GM23248 (cell line): ENCODE results near the gene R3HDM4. TPM values are rescaled to one million over a fixed set of nuclear protein-coding genes. Genes with fewer than 3 reads are reported as not detected.

Experiments
- DNase-seq: peaks from one replicate; pipeline ENCODE4 v3.0.0-alpha.2; 2015
- H2AFZ ChIP-seq: fragments of 200-600 bp; sonication (generic); 2 replicates; pipeline ENCODE4 v1.6.1; 2016; ENCODE audit warnings: antibody characterized with exemption
- H3F3A ChIP-seq: fragments of 200-600 bp; sonication (generic); 2 replicates; pipeline ENCODE4 v1.6.1; 2016; ENCODE audit warnings: mild to moderate bottlenecking, antibody characterized with exemption, mixed run types; ENCODE audit not compliant: insufficient read depth
- H3K27ac ChIP-seq: fragments of 200-600 bp; sonication (generic); 2 replicates; pipeline ENCODE4 v1.5.1; 2016; ENCODE audit warnings: mild to moderate bottlenecking
- H3K27me3 ChIP-seq: fragments of 200-600 bp; sonication (generic); replicated peaks from 2 replicates; pipeline ENCODE4 v1.6.1; 2016; ENCODE audit warnings: mild to moderate bottlenecking; ENCODE audit not compliant: insufficient read depth
- H3K36me3 ChIP-seq: fragments of 200-600 bp; sonication (generic); 2 replicates; pipeline ENCODE4 v1.6.1; 2016; ENCODE audit warnings: low read depth, mild to moderate bottlenecking
- H3K4me1 ChIP-seq: fragments of 200-600 bp; sonication (generic); 2 replicates; pipeline ENCODE4 v1.6.1; 2016; ENCODE audit warnings: mild to moderate bottlenecking; ENCODE audit not compliant: insufficient read depth
- H3K4me2 ChIP-seq: fragments of 200-600 bp; sonication (generic); one replicate; pipeline ENCODE4 v1.6.1; 2016; ENCODE audit warnings: mild to moderate bottlenecking; ENCODE audit not compliant: unreplicated experiment
- H3K4me3 ChIP-seq: fragments of 200-600 bp; sonication (generic); 2 replicates; pipeline ENCODE4 v1.5.1; 2016; ENCODE audit warnings: mild to moderate bottlenecking
- H3K79me2 ChIP-seq: fragments of 200-600 bp; sonication (generic); 2 replicates; pipeline ENCODE4 v1.6.1; 2016; ENCODE audit warnings: mild to moderate bottlenecking; ENCODE audit not compliant: insufficient read depth
- H3K9ac ChIP-seq: fragments of 200-600 bp; sonication (generic); 2 replicates; pipeline ENCODE4 v1.6.1; 2016; ENCODE audit warnings: mild to moderate bottlenecking
- H3K9me2 ChIP-seq: fragments of 200-600 bp; sonication (generic); 2 replicates; pipeline ENCODE4 v1.6.1; 2016; ENCODE audit warnings: mixed run types, mild to moderate bottlenecking, moderate library complexity; ENCODE audit not compliant: insufficient read depth
- H3K9me3 ChIP-seq: fragments of 200-600 bp; sonication (generic); one replicate; pipeline ENCODE4 v1.6.1; 2017; ENCODE audit warnings: low read depth
- H4K20me1 ChIP-seq: fragments of 200-600 bp; sonication (generic); 2 replicates; pipeline ENCODE4 v1.6.0; 2016; ENCODE audit not compliant: insufficient read depth
- EZH2 ChIP-seq: fragments of 200-600 bp; sonication (generic); IDR thresholded peaks from 2 replicates; pipeline ENCODE4 v1.6.1; 2018; ENCODE audit warnings: antibody characterized with exemption, mild to moderate bottlenecking; ENCODE audit not compliant: insufficient read depth, poor library complexity, severe bottlenecking
- EZH2phosphoT487 ChIP-seq: fragments of 200-600 bp; sonication (generic); IDR thresholded peaks from 2 replicates; pipeline ENCODE4 v1.6.1; 2018; ENCODE audit warnings: antibody characterized with exemption, moderate library complexity, mild to moderate bottlenecking, low read depth; ENCODE audit not compliant: insufficient read depth
- WGBS, 2 experiments: methylation state at CpG; one replicate each; pipeline ENCODE4 v1.1.6; 2015 to 2017; ENCODE audit warnings: low lambda C conversion rate in 2 of 2, low coverage in 1 of 2; ENCODE audit errors: missing lambda C conversion rate in 2 of 2; 5-methylcytosine and 5-hydroxymethylcytosine counted together
- in situ Hi-C: fragments of 300-500 bp; cut with MboI; formaldehyde crosslinking; loops from 2 replicates; pipeline ENCODE4 v1.15.0; 2020
- polyA plus RNA-seq: library from polyadenylated mRNA; unstranded; fragments of >200 nt; fragmentation: Nextera tagmentation; extraction: Ambion mirVana; gene quantifications from 2 replicates; pipeline ENCODE4 v1.2.1, GENCODE V29; 2016
- total RNA-seq: library from RNA; depleted of rRNA; stranded (reverse); fragments of >200 nt; shearing (Covaris generic); gene quantifications from 2 replicates; pipeline ENCODE4 v1.2.3, GENCODE V29; 2014

The R3HDM4 gene
- total and polyA plus RNA-seq, 2 experiments from 2014 or later, result 50.9 to 52.7 TPM

DNA sequence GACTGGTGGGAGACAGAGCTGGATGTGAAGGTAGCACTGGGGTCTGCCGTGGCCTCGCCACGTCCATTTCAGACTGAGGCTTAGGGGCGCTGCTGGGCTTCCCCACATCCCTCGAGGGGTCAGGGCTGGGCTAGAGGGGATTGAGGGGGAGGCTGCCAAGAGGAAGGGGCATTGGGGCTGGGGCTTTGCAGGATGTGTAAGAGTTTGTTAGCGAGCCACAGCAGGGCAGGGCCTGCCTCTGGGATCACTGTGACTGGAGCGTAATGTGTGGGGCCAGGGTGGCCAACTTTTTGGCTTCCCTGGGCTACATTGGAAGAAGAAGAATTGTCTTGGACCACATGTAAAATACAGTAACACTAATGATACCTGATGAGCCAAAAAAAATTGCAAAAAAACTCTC lies 26.9 kb upstream of the R3HDM4 start:
- no peaks in the 10 kb centered on the region for H3F3A ChIP-seq
- no peak for DNase-seq
- peaks cover 5% of the 10 kb centered on the region; the same call in 1 of the 2 replicates for H3K4me1 ChIP-seq
- H2AFZ ChIP-seq, result no peak overlapping the region
- in situ Hi-C loops, result no loop called here
- H3K27ac ChIP-seq, result no peak overlapping the region
- no peak overlapping the region for H3K4me2 ChIP-seq
- WGBS, 2 experiments, result 95 to 98% methylated on average over 6 to 7 of the region's 7 CpGs
- no peaks in the 10 kb centered on the region for H4K20me1 ChIP-seq
- no peak overlapping the region for H3K9ac ChIP-seq
- no peaks in the 10 kb centered on the region for H3K9me2 ChIP-seq
- no peaks in the 10 kb centered on the region; the same call in 1 of the 2 replicates for H3K36me3 ChIP-seq
- H3K9me3 ChIP-seq, result no peaks in the 10 kb centered on the region
- H3K4me3 ChIP-seq, result no peak overlapping the region
- peaks cover 100% of the 10 kb centered on the region for H3K79me2 ChIP-seq
- TF ChIP-seq EZH2, result no peak
- TF ChIP-seq EZH2phosphoT487, result no peak
- no peaks in the 10 kb centered on the region for H3K27me3 ChIP-seq

DNA sequence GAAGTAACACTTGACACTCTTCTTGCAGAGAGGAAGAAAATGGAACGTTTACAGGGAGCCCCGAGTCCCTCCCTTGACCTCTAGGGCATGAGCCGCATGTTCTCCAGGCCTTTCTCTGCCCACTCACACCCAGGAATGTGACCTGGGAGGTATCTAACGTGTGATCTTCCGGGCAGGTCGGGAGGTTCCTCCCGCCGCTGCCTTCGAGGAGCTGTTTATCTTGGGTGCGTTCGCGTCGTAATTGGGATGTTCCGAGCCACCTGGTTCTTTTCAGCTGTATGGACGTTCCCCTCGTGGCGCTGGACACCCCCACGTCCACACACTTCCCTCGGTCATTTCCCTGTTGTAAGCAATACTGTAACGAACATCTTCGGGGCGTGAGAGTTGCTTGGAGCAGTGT lies 26.4 kb upstream of the R3HDM4 start:
- no peaks in the 10 kb centered on the region for H3F3A ChIP-seq
- H3K27me3 ChIP-seq, result no peaks in the 10 kb centered on the region
- H3K79me2 ChIP-seq, result peaks cover 100% of the 10 kb centered on the region
- in situ Hi-C loops, result no loop called here
- H3K36me3 ChIP-seq, result no peaks in the 10 kb centered on the region; the same call in 1 of the 2 replicates
- WGBS, 2 experiments, result 91 to 92% methylated on average over 22 of the region's 22 CpGs
- no peak overlapping the region for H2AFZ ChIP-seq
- H3K4me3 ChIP-seq, result no peak overlapping the region
- DNase-seq, result no peak
- no peaks in the 10 kb centered on the region for H3K9me2 ChIP-seq
- H3K9ac ChIP-seq, result no peak overlapping the region
- H3K9me3 ChIP-seq, result no peaks in the 10 kb centered on the region
- H3K4me2 ChIP-seq, result no peak overlapping the region
- peaks cover 10% of the 10 kb centered on the region; the same call in 1 of the 2 replicates for H3K4me1 ChIP-seq
- TF ChIP-seq EZH2phosphoT487 (no peak), EZH2 (no peak)
- H4K20me1 ChIP-seq, result no peaks in the 10 kb centered on the region
- H3K27ac ChIP-seq, result no peak overlapping the region

DNA sequence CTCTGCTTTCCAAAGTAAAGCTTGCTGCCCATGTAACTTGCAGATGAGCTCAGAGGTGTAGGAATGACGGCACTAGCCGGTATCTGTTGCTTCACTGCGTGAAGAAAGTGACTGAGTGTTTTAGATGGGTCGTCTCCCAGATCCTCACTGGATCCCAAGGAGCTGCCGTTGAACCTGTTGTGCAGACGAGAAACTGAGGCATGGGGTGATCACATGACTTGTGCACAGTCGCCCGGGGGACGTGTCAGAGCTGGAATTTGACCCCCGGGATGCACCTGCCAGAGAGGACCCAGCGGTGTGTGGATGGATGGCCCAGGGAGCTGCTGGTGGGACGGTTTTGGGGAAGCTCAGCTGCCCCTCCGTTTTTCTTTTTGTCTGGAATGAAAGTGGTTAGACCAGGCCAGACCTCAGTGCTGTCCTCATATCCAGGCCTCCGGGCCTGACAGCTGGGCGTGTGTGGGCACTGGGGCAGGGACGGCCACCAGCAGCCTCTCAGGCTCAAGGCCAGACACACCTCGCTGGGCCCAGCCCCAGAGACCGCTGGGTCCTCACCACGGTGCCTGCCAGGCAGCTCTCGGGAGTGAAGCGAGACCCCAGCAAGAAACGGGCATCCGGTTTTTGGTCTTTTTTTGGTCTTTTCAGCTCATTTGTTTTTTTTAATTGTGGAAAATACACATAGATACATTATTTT lies 25.4 kb upstream of the R3HDM4 start:
- no peaks in the 10 kb centered on the region for H3K9me2 ChIP-seq
- 96 to 98% methylated on average over 23 of the region's 23 CpGs for WGBS, 2 experiments
- H3K27me3 ChIP-seq, result no peaks in the 10 kb centered on the region
- no peak overlapping the region for H3K4me2 ChIP-seq
- H3K36me3 ChIP-seq, result no peaks in the 10 kb centered on the region; the same call in 1 of the 2 replicates
- peaks cover 18% of the 10 kb centered on the region for H3K4me1 ChIP-seq
- in situ Hi-C loops, result no loop called here
- H3K9me3 ChIP-seq, result no peaks in the 10 kb centered on the region
- H3K9ac ChIP-seq, result no peak overlapping the region
- TF ChIP-seq EZH2phosphoT487 (no peak), EZH2 (no peak)
- H4K20me1 ChIP-seq, result no peaks in the 10 kb centered on the region
- no peak overlapping the region for H3K4me3 ChIP-seq
- peaks cover 100% of the 10 kb centered on the region for H3K79me2 ChIP-seq
- no peak overlapping the region for H3K27ac ChIP-seq
- H3F3A ChIP-seq, result no peaks in the 10 kb centered on the region
- no peak overlapping the region for H2AFZ ChIP-seq
- no peak for DNase-seq

DNA sequence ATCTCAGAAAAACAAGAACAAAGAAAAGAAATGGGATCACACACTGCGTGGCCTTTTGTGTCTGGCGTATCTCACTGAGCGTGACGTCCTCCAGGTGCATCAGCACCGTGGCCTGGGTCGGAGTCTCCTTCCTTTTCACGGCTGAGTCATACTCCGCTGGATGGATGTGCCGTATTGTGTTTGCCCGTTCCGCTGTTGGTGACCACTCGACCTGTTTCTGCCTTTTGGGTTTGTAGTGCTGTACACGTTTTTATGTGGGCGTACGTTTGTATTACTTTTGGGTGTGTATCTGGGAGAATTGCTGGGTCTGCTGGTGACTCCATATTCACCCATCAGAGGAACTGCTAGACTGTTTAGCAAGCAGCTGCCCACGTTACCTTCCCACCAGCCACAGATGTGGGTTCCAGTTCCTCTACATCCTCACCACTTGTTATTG lies 24.3 kb upstream of the R3HDM4 start:
- Histone ChIP-seq H3K79me2 (peaks cover 91% of the 10 kb centered on the region), H3K4me3 (no peak overlapping the region), H3F3A (no peaks in the 10 kb centered on the region), H3K4me2 (no peak overlapping the region), H3K9me3 (no peaks in the 10 kb centered on the region), H3K27me3 (no peaks in the 10 kb centered on the region), H3K27ac (no peak overlapping the region), H4K20me1 (no peaks in the 10 kb centered on the region), H3K36me3 (no peaks in the 10 kb centered on the region; the same call in 1 of the 2 replicates), H3K9ac (no peak overlapping the region), H2AFZ (no peak overlapping the region), H3K4me1 (peaks cover 27% of the 10 kb centered on the region), H3K9me2 (no peaks in the 10 kb centered on the region)
- TF ChIP-seq EZH2, result no peak
- no peak for TF ChIP-seq EZH2phosphoT487
- no peak for DNase-seq
- WGBS, 2 experiments, result 99% methylated on average over 16 of the region's 16 CpGs
- in situ Hi-C loops, result no loop called here
